C4-2B (cell line): ENCODE measurements around the gene TLX2.
"Not testable (repeated sequence)": the region's sequence is repeated elsewhere in the genome, so short reads cannot be mapped to it uniquely, and the experiment has no call there.

Experiments used
- ZFX ChIP-seq: fragments of 450-650 bp; IDR thresholded peaks from 2 replicates; pipeline ENCODE4 v1.6.1; 2017
- TF ChIP-seq, protein P1 (sequence below): fragments of 450-650 bp; conservative IDR thresholded peaks from 2 replicates; pipeline ENCODE4 v1.5.1; 2017; ENCODE audit warnings: mild to moderate bottlenecking

DNA sequence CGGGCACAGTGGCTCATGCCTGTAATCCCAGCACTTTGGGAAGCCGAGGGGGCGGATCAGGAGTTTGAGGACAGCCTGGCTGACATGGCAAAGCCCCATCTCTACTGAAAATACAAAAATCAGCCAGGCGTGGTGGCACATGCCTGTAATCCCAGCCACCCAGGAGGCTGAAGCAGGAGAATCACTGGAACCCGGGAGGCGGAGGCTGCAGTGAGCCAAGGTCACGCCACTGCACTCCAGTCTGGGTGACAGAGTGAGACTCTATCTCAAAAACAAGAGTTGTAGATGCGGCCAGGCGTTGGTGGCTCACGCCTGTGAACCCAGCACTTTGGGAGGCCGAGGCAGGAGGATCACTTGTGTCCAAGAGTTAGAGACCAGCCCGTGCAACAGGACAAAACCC lies 43.5 kb upstream of the TLX2 start:
- TF ChIP-seq, protein P1, sequence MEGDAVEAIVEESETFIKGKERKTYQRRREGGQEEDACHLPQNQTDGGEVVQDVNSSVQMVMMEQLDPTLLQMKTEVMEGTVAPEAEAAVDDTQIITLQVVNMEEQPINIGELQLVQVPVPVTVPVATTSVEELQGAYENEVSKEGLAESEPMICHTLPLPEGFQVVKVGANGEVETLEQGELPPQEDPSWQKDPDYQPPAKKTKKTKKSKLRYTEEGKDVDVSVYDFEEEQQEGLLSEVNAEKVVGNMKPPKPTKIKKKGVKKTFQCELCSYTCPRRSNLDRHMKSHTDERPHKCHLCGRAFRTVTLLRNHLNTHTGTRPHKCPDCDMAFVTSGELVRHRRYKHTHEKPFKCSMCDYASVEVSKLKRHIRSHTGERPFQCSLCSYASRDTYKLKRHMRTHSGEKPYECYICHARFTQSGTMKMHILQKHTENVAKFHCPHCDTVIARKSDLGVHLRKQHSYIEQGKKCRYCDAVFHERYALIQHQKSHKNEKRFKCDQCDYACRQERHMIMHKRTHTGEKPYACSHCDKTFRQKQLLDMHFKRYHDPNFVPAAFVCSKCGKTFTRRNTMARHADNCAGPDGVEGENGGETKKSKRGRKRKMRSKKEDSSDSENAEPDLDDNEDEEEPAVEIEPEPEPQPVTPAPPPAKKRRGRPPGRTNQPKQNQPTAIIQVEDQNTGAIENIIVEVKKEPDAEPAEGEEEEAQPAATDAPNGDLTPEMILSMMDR, result not testable (repeated sequence)
- not testable (repeated sequence) for TF ChIP-seq ZFX
